GM10266 (cell line): Measurements from ENCODE around the gene NAPA.

Experiments
- DNase-seq: peaks from one replicate; pipeline ENCODE4 v3.0.0; 2012; ENCODE audit errors: extremely low spot score
- TF ChIP-seq, protein P1 (sequence below): IDR thresholded peaks from 2 replicates; pipeline ENCODE4 v1.5.1; 2012; ENCODE audit warnings: mild to moderate bottlenecking, low read depth; ENCODE audit not compliant: control insufficient read depth, insufficient read depth; ENCODE audit errors: missing control alignments

NAPA gene

GRCh38 chr19:47512183-47512947 lies 2.5 kb downstream of the NAPA start:
- TF ChIP-seq, protein P1, sequence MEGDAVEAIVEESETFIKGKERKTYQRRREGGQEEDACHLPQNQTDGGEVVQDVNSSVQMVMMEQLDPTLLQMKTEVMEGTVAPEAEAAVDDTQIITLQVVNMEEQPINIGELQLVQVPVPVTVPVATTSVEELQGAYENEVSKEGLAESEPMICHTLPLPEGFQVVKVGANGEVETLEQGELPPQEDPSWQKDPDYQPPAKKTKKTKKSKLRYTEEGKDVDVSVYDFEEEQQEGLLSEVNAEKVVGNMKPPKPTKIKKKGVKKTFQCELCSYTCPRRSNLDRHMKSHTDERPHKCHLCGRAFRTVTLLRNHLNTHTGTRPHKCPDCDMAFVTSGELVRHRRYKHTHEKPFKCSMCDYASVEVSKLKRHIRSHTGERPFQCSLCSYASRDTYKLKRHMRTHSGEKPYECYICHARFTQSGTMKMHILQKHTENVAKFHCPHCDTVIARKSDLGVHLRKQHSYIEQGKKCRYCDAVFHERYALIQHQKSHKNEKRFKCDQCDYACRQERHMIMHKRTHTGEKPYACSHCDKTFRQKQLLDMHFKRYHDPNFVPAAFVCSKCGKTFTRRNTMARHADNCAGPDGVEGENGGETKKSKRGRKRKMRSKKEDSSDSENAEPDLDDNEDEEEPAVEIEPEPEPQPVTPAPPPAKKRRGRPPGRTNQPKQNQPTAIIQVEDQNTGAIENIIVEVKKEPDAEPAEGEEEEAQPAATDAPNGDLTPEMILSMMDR: no peak
- DNase-seq: no peak

- no peak for DNase-seq
- TF ChIP-seq, protein P1: no peak
These were observed 3.2 kb downstream of the NAPA start for GRCh38 chr19:47511681-47512080.

DNA sequence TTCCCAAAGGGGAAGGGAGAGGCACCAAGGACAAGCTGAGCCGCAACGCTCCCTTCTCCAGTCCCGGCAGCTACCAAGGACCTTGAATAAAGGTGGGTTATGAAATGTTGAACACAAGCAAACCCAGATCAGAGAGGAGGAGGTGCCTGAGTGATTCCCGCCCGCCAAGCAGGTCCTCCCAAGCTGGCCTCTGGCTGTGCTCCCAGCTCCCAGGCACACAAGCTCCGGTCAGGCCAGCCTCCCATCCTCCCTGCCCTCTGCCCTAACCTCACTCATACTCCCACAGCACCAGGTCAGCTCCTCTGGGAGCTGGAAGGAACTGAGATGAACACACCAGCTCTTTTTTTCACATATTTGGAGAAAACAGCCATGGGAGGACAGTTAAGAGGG lies 3.7 kb downstream of the NAPA start:
- TF ChIP-seq, protein P1: no peak
- no peak for DNase-seq

DNA sequence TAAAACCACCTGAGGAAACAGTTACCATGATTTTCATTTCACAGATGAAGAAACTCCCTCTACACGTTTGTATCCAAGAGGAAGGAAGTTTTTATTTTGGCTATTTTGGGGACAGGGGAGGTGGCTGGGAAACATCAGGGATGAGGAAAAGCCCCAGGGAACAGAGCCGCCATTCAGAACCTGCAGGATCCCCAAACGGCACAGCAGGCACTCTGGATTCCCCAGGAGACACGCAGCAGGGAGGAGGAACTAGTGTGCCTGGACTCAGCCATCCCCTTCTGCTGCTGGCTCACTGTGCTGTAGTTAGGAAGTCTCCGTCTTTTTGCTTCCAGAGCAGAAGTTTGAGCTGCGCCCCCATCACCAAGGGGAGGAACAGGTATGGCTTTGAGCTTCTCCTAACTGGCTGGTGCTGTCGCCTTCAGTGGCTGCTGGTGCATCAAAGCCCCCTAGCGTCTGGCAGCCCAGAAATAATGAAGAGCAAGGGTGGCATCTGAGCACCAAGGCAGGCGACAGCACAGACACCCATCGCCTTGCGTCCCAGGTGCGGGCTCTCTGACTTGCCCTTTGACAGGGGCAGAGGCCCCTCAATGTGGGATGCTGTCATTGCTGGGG lies 4.2 kb downstream of the NAPA start:
- no peak for DNase-seq
- TF ChIP-seq, protein P1: no peak

- TF ChIP-seq, protein P1: no peak
- DNase-seq: no peak
These were observed 4.9 kb downstream of the NAPA start for GRCh38 chr19:47509973-47510372.

GRCh38 chr19:47509170-47509847 lies 5.6 kb downstream of the NAPA start:
- TF ChIP-seq, protein P1: no peak
- DNase-seq: no peak

DNA sequence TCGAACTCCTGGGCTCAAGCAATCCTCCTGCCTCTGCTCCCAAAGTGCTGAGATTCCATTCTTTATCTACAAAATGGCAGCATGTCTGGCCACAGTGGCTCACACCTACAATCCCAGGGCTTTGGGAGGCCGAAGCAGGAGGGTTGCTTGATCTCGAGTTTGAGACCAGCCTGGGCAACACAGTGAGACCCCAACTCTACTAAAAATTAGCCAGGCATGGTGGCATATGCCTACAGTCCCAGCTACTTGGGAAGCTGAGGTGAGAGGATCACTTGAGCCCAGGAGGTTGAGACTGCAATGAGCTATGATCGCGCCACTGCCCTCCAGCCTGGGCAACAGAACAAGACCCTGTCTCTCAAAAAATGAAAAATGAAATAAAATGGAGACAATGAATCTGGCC lies 6.1 kb downstream of the NAPA start:
- TF ChIP-seq, protein P1: no peak
- DNase-seq: no peak
